SK-N-MC (cell line): ENCODE measurements around the gene ADAMTS10.

Source experiments
- EZH2 ChIP-seq: fragments of 200-600 bp; sonication (generic); IDR thresholded peaks from one replicate; pipeline ENCODE4 v1.6.1; 2017; ENCODE audit warnings: antibody characterized with exemption
- FOXP2 ChIP-seq: optimal IDR thresholded peaks from 2 replicates; pipeline ENCODE3; 2011; ENCODE audit warnings: mild to moderate bottlenecking, moderate library complexity; ENCODE audit not compliant: insufficient read depth; ENCODE audit errors: extremely low read length, control extremely low read depth
- POLR2AphosphoS5 ChIP-seq: IDR thresholded peaks from 2 replicates; pipeline ENCODE4 v1.6.1; 2012; ENCODE audit warnings: mild to moderate bottlenecking, low read depth, low read length, borderline replicate concordance

DNA sequence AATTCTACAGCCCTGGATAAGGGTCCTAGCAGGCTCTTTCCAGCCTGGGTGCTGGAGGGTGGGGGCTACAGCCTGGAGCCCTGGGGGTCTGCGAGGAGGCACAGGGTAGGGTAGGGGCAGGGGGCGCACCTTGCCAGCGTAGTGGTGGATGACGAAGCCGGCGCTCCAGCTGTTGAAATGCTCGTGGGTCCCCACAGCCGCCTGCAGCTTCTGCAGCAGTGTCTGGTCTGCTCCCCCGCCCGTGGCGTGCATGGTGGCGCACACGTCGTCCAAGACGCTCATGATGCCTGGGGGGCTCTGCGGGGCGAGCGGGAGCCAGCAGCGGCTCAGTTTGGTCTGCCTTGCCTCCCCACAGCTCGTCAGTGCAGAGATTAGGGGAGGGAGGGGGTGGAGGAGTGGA, 66.3 kb downstream of the ADAMTS10 start:
- TF ChIP-seq EZH2 (no peak), POLR2AphosphoS5 (no peak), FOXP2 (no peak)
